ENCODE results near the gene FAM3D. TPM values are rescaled to one million over a fixed set of nuclear protein-coding genes. Genes with fewer than 3 reads are reported as not detected.

FAM3D gene
- total and polyA plus RNA-seq, 2 of the 8 experiments (the other 6 are each of a cell fraction or from before 2014, with no cell fraction given): not detected

GRCh38 chr3:58607816-58608215 lies 58.8 kb downstream of the FAM3D start (continued):
- TF ChIP-seq, protein P1, sequence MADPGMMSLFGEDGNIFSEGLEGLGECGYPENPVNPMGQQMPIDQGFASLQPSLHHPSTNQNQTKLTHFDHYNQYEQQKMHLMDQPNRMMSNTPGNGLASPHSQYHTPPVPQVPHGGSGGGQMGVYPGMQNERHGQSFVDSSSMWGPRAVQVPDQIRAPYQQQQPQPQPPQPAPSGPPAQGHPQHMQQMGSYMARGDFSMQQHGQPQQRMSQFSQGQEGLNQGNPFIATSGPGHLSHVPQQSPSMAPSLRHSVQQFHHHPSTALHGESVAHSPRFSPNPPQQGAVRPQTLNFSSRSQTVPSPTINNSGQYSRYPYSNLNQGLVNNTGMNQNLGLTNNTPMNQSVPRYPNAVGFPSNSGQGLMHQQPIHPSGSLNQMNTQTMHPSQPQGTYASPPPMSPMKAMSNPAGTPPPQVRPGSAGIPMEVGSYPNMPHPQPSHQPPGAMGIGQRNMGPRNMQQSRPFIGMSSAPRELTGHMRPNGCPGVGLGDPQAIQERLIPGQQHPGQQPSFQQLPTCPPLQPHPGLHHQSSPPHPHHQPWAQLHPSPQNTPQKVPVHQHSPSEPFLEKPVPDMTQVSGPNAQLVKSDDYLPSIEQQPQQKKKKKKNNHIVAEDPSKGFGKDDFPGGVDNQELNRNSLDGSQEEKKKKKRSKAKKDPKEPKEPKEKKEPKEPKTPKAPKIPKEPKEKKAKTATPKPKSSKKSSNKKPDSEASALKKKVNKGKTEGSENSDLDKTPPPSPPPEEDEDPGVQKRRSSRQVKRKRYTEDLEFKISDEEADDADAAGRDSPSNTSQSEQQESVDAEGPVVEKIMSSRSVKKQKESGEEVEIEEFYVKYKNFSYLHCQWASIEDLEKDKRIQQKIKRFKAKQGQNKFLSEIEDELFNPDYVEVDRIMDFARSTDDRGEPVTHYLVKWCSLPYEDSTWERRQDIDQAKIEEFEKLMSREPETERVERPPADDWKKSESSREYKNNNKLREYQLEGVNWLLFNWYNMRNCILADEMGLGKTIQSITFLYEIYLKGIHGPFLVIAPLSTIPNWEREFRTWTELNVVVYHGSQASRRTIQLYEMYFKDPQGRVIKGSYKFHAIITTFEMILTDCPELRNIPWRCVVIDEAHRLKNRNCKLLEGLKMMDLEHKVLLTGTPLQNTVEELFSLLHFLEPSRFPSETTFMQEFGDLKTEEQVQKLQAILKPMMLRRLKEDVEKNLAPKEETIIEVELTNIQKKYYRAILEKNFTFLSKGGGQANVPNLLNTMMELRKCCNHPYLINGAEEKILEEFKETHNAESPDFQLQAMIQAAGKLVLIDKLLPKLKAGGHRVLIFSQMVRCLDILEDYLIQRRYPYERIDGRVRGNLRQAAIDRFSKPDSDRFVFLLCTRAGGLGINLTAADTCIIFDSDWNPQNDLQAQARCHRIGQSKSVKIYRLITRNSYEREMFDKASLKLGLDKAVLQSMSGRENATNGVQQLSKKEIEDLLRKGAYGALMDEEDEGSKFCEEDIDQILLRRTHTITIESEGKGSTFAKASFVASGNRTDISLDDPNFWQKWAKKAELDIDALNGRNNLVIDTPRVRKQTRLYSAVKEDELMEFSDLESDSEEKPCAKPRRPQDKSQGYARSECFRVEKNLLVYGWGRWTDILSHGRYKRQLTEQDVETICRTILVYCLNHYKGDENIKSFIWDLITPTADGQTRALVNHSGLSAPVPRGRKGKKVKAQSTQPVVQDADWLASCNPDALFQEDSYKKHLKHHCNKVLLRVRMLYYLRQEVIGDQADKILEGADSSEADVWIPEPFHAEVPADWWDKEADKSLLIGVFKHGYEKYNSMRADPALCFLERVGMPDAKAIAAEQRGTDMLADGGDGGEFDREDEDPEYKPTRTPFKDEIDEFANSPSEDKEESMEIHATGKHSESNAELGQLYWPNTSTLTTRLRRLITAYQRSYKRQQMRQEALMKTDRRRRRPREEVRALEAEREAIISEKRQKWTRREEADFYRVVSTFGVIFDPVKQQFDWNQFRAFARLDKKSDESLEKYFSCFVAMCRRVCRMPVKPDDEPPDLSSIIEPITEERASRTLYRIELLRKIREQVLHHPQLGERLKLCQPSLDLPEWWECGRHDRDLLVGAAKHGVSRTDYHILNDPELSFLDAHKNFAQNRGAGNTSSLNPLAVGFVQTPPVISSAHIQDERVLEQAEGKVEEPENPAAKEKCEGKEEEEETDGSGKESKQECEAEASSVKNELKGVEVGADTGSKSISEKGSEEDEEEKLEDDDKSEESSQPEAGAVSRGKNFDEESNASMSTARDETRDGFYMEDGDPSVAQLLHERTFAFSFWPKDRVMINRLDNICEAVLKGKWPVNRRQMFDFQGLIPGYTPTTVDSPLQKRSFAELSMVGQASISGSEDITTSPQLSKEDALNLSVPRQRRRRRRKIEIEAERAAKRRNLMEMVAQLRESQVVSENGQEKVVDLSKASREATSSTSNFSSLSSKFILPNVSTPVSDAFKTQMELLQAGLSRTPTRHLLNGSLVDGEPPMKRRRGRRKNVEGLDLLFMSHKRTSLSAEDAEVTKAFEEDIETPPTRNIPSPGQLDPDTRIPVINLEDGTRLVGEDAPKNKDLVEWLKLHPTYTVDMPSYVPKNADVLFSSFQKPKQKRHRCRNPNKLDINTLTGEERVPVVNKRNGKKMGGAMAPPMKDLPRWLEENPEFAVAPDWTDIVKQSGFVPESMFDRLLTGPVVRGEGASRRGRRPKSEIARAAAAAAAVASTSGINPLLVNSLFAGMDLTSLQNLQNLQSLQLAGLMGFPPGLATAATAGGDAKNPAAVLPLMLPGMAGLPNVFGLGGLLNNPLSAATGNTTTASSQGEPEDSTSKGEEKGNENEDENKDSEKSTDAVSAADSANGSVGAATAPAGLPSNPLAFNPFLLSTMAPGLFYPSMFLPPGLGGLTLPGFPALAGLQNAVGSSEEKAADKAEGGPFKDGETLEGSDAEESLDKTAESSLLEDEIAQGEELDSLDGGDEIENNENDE (IDR thresholded peaks at IDR 0.05; ENCODE audit: insufficient replicate concordance, low read length): no peak
- TF ChIP-seq POLR2AphosphoS5 (IDR thresholded peaks at IDR 0.05; ENCODE audit: low read depth, low read length): no peak
- TF ChIP-seq CREB1 (IDR thresholded peaks at IDR 0.05): no peak
- TF ChIP-seq TEAD4 (IDR thresholded peaks at IDR 0.05; ENCODE audit: low read depth, low read length): no peak
- no peak for TF ChIP-seq GABPA (IDR thresholded peaks at IDR 0.05; ENCODE audit: borderline replicate concordance, insufficient read depth, low read length)
- no peak for TF ChIP-seq SIX5 (IDR thresholded peaks at IDR 0.05; ENCODE audit: low read depth, low read length)
- no peak for TF ChIP-seq SAP30 (IDR thresholded peaks at IDR 0.05; ENCODE audit: insufficient read depth, insufficient replicate concordance, low read length)
